Measurements from ENCODE around the gene OR14K1. TPM values are rescaled to one million over a fixed set of nuclear protein-coding genes. Genes with fewer than 3 reads are reported as not detected.
"Not testable (repeated sequence)": the region's sequence is repeated elsewhere in the genome, so short reads cannot be mapped to it uniquely, and the experiment has no call there.

Gene OR14K1, protein sequence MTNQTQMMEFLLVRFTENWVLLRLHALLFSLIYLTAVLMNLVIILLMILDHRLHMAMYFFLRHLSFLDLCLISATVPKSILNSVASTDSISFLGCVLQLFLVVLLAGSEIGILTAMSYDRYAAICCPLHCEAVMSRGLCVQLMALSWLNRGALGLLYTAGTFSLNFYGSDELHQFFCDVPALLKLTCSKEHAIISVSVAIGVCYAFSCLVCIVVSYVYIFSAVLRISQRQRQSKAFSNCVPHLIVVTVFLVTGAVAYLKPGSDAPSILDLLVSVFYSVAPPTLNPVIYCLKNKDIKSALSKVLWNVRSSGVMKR
- not detected for total RNA-seq

DNA sequence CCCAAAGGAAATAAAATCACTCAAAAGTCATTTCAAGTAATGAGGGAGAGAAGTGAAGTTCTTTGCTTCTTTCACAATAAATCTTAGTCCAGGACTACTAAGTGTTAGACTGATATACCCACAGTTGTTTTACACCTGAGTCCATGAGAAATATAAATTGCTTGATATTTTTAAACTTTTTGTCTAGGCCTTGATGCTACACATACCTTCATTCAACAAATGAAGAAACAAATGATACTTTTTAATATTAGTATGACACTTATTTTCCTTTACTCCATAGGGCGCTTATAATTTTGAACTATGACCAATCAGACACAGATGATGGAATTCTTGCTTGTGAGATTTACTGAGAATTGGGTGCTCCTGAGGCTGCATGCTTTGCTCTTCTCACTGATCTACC lies at the start of gene OR14K1:
TSS of gene OR14K1 (plus strand) at position 301 of the 400 bp plus-strand sequence. CDS start at position 301, 0 bp downstream.
- CTCF ChIA-PET: no interaction called here
- no peaks in the 10 kb centered on the region for H3K9me3 Mint-ChIP-seq (ENCODE audit: insufficient read depth)
- no peaks in the 10 kb centered on the region for H3K4me1 Mint-ChIP-seq (ENCODE audit: low read depth)

DNA sequence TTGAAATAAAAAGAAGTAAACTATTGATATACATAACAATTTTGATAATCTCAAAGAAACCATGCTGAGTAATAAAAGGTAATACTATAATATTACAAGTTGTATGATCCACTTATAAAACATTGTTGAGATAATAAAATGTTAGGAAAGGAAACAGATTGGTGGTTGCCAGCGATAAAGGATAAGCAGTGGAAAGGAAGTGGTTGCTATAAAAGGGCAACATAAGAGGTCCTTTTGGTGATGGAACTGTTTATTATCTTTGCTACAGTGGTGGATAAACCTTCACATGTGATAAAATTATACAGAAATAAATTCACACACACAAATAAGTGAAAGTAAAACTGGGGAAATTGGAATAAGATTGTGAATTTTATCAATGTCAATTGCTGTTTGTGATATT lies 37.1 kb upstream of the OR14K1 start:
- no peaks in the 10 kb centered on the region for H3K4me1 Mint-ChIP-seq (ENCODE audit: low read depth)

More for the DNA sequence above, at the start of gene OR14K1:
- H3K27ac Mint-ChIP-seq: no peak within 1 kb of the TSS
- no peaks in the 10 kb centered on the region for H3K36me3 Mint-ChIP-seq (ENCODE audit: low read depth)
- ATAC-seq (no peak), DNase-seq (no peak)
- POLR2A ChIA-PET: no interaction called here
- H3K4me3 Mint-ChIP-seq: no peak within 1 kb of the TSS
- no peaks in the 10 kb centered on the region for H3K27me3 Mint-ChIP-seq (ENCODE audit: low read depth)

DNA sequence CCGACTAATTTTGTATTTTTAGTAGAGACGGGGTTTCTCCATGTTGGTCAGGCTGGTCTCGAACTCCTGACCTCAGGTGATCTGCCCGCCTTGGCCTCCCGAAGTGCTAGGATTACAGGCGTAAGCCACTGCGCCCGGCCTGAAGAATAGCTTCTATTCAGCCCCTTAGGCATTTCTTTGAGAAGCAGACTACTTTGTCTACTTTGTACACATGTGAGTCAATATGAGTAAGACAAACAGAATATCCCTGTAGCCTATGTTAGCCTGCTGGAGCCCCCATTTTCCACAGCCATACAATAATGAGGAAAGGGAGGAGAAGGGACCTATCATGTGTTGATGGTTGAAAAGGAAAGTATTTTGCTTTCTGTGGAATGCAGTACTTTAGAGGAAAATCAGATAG lies 27.7 kb upstream of the OR14K1 start:
- H3K4me3 Mint-ChIP-seq; H3K27me3 Mint-ChIP-seq (ENCODE audit: low read depth); H3K9me3 Mint-ChIP-seq (ENCODE audit: insufficient read depth); H3K36me3 Mint-ChIP-seq (ENCODE audit: low read depth); POLR2A ChIA-PET; H3K4me1 Mint-ChIP-seq (ENCODE audit: low read depth); H3K27ac Mint-ChIP-seq; DNase-seq; CTCF ChIA-PET; ATAC-seq: not testable (repeated sequence)

More for the DNA sequence above, 37.1 kb upstream of the OR14K1 start:
- Mint-ChIP-seq H3K27ac (no peak overlapping the region), H3K27me3 (ENCODE audit: low read depth) (no peaks in the 10 kb centered on the region), H3K4me3 (no peak overlapping the region), H3K36me3 (ENCODE audit: low read depth) (no peaks in the 10 kb centered on the region), H3K9me3 (ENCODE audit: insufficient read depth) (no peaks in the 10 kb centered on the region)
- ATAC-seq (no peak), DNase-seq (no peak)
- ChIA-PET POLR2A (no interaction called here), CTCF (interaction anchor here (0.6 kb wide), 1 partner anchor 20 kb away, joined by 3 read pairs; no protein-coding TSS in a partner anchor)

DNA sequence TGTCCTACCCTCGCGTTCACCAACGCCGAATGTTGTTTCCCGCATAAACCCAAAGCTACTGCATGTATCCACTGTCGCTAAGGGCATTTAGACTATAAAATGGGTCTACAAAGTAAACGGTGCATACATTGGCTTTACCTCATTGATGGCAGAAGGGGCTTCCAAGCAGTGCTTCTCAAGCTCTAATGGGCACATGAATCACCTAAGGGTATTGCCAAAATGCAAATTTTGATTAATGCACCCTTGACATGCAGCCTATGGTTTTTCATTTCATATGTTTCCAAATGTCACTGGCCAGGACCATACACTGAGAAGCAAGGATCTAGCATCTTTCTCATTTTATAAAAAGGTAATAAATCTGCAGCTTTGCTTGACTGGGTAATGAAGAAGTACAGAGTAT lies 24.7 kb upstream of the OR14K1 start:
- no peaks in the 10 kb centered on the region for H3K27me3 Mint-ChIP-seq (ENCODE audit: low read depth)
- no peak overlapping the region for H3K4me3 Mint-ChIP-seq
- H3K4me1 Mint-ChIP-seq (ENCODE audit: low read depth): no peaks in the 10 kb centered on the region
- POLR2A ChIA-PET: no interaction called here
- CTCF ChIA-PET: no interaction called here
- no peak overlapping the region for H3K27ac Mint-ChIP-seq
- ATAC-seq (no peak), DNase-seq (no peak)
- H3K9me3 Mint-ChIP-seq (ENCODE audit: insufficient read depth): no peaks in the 10 kb centered on the region
- no peaks in the 10 kb centered on the region for H3K36me3 Mint-ChIP-seq (ENCODE audit: low read depth)

DNA sequence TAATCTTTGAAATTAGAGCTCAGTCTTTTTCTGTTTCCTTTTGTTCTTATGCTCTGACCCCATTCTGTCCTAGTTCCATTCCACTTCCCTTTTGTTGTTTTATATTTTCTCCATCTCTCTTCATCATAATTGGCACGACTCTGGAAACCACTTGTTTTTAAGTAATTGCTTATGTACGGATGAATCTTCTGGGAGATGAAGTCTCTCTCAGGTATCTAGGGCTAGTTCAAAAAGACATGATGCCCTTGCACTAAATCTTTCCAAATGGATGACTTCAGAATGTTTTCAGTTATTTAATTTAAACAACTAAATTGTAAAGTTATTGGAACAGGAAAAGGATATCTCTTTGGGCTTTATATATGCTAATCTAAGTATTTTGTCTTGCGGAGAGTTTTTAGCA lies 21.9 kb upstream of the OR14K1 start, which contains the start of gene OR6F1:
TSS of gene OR6F1 (minus strand) at position 101 of the 400 bp plus-strand sequence. CDS start 3,891 bp downstream, outside the sequence.
- no peaks in the 10 kb centered on the region for H3K36me3 Mint-ChIP-seq (ENCODE audit: low read depth)
- H3K4me3 Mint-ChIP-seq: no peak within 1 kb of the TSS
- no peaks in the 10 kb centered on the region for H3K9me3 Mint-ChIP-seq (ENCODE audit: insufficient read depth)
- POLR2A ChIA-PET: no interaction called here
- H3K4me1 Mint-ChIP-seq (ENCODE audit: low read depth): no peaks in the 10 kb centered on the region
- H3K27ac Mint-ChIP-seq: no peak within 1 kb of the TSS
- no peak for ATAC-seq
- CTCF ChIA-PET: no interaction called here
- DNase-seq: no peak
- no peaks in the 10 kb centered on the region for H3K27me3 Mint-ChIP-seq (ENCODE audit: low read depth)

DNA sequence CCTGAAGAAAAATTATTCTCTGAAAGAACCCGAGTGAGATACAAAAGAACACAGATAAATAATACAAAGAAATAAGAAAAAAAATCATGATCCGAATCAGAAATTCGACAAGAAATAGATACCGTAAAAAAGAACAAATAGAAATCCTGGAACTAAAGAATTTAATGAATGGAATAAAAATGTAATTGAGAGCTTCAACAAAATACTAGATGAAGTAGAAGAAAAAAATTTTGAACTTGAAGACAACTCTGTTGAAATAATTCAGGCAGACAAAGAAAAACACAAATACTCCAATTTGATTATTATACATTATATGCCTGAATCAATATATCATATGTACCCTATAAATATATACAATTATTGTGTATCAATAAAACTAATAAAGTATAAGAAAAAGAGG lies 17.2 kb upstream of the OR14K1 start:
- Mint-ChIP-seq H3K4me3 (no peak overlapping the region), H3K27me3 (ENCODE audit: low read depth) (no peaks in the 10 kb centered on the region), H3K27ac (no peak overlapping the region), H3K36me3 (ENCODE audit: low read depth) (no peaks in the 10 kb centered on the region), H3K4me1 (ENCODE audit: low read depth) (no peaks in the 10 kb centered on the region), H3K9me3 (ENCODE audit: insufficient read depth) (no peaks in the 10 kb centered on the region)
- ChIA-PET CTCF (no interaction called here), POLR2A (no interaction called here)
- ATAC-seq (no peak), DNase-seq (no peak)

DNA sequence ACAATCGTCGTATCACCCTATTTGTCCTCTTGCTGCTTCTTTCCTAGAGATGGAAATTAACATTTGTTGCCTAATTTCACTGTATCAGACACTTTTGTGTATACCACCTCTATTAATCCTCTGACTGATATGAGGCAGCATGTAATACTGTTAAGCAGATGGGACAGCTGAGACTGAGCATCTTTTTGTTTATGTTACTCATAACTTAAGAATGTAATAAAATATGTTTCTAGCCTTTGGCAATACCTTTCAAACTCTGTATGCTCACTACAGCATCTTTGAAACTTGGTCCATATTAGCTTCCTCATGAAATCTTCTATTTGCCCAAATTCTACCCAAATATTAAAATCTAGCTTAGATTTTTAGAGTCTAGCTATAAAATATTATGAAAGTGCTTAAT lies 2.3 kb downstream of the OR14K1 start:
- CTCF ChIA-PET: no interaction called here

DNA sequence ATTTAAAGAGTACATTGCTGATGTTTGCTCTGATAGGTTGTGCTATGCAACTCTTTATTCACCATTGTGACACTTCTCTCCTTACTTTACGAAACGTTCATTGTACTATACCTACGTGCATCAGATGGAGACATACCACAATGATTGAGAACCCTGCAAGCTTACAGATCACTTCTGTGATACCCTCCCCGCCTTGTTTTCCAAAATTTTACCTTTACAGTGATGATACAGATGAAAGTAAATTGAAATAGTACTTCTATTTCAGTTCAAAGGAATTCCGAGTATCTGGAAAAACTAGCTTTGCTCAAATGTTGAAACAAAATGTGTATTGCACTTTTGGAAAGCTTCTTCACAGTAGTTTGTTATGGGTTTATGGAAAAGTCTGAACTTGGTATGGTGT lies 3.3 kb downstream of the OR14K1 start:
- ATAC-seq (no peak), DNase-seq (no peak)
- no peaks in the 10 kb centered on the region for H3K36me3 Mint-ChIP-seq (ENCODE audit: low read depth)
- ChIA-PET CTCF (no interaction called here), POLR2A (no interaction called here)
- no peaks in the 10 kb centered on the region for H3K27me3 Mint-ChIP-seq (ENCODE audit: low read depth)
- H3K4me3 Mint-ChIP-seq: no peak overlapping the region
- H3K4me1 Mint-ChIP-seq (ENCODE audit: low read depth): no peaks in the 10 kb centered on the region
- H3K9me3 Mint-ChIP-seq (ENCODE audit: insufficient read depth): no peaks in the 10 kb centered on the region
- no peak overlapping the region for H3K27ac Mint-ChIP-seq

More for the DNA sequence above, 2.3 kb downstream of the OR14K1 start:
- DNase-seq: no peak
- no peaks in the 10 kb centered on the region for H3K36me3 Mint-ChIP-seq (ENCODE audit: low read depth)
- H3K9me3 Mint-ChIP-seq (ENCODE audit: insufficient read depth): no peaks in the 10 kb centered on the region
- ATAC-seq: no peak
- H3K4me3 Mint-ChIP-seq: no peak overlapping the region
- no peaks in the 10 kb centered on the region for H3K4me1 Mint-ChIP-seq (ENCODE audit: low read depth)
- H3K27ac Mint-ChIP-seq: no peak overlapping the region
- no peaks in the 10 kb centered on the region for H3K27me3 Mint-ChIP-seq (ENCODE audit: low read depth)
- POLR2A ChIA-PET: no interaction called here

DNA sequence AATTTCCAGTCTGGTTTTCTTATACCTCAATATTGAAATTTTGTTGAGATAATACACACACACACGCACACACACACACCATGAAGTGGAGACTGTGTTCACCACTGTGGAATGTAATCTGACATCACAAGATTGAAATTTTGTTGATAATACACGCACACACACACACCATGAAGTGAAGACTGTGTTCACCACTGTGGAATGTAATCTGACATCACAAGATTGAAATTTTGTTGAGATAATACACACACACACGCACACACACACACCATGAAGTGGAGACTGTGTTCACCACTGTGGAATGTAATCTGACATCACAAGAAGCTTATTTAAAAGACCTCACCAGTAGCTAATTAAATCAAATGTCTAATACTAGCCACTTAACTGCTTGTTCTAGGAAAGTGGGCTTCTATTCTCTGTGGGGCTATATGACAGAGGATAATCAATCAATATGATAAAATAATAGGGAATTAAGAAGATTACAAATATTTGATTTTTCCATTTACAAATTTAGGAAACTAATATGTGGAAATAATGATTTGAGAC lies 3.9 kb downstream of the OR14K1 start:
- H3K27me3 Mint-ChIP-seq (ENCODE audit: low read depth); POLR2A ChIA-PET; ATAC-seq; H3K4me3 Mint-ChIP-seq; H3K36me3 Mint-ChIP-seq (ENCODE audit: low read depth); DNase-seq; H3K4me1 Mint-ChIP-seq (ENCODE audit: low read depth); H3K9me3 Mint-ChIP-seq (ENCODE audit: insufficient read depth); H3K27ac Mint-ChIP-seq; CTCF ChIA-PET: not testable (repeated sequence)

DNA sequence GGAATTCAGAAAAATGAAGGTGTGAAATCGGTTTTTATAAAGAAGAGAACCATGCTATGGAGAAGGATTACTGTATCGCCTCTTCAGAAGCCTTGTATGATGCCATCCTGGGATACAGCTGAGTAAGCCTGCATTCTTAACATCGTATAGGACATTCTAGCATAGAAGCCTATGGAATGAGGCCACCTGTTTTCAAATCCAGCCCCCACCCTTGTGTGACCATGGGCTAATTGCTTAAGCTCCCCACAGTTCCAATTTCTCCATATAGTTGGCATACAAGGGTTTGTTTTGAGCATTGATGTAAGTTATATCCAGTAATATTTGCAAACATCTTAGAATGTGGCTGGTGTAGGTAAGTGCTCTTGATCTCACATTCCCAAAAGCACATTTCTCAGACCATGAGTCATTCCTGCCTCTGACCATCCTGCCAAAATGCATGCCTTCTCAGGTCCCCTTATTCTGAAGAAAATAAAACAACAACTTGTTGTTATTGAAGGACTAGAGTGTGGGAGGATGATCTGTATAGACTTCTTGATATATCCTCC lies 8.0 kb downstream of the OR14K1 start:
- no peaks in the 10 kb centered on the region for H3K36me3 Mint-ChIP-seq (ENCODE audit: low read depth)

DNA sequence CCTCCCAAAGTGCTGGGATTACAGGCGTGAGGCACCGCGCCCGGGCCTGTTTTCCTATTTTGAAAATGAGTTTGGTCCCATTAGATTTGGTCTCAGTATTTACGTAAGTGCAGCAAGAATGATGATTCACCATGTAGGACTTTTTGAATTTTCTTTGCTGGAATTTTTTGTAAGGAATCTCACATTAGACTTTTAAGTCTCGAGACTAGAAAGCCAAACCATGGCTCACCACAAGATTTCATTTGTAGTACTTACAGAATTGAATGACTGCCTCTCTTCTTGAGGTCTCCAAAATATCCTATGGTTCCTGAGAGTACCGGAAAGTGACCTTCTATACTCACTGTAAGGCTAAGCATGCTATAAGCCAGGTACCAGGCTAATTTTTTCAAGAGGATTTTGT lies 9.2 kb downstream of the OR14K1 start:
- Mint-ChIP-seq H3K27ac (no peak overlapping the region), H3K36me3 (ENCODE audit: low read depth) (no peaks in the 10 kb centered on the region), H3K9me3 (ENCODE audit: insufficient read depth) (peaks cover 3% of the 10 kb centered on the region), H3K4me3 (no peak overlapping the region), H3K27me3 (ENCODE audit: low read depth) (no peaks in the 10 kb centered on the region), H3K4me1 (ENCODE audit: low read depth) (no peaks in the 10 kb centered on the region)
- ChIA-PET POLR2A (no interaction called here), CTCF (no interaction called here)
- no peak for ATAC-seq
- no peak for DNase-seq

More for the DNA sequence above, 8.0 kb downstream of the OR14K1 start:
- ChIA-PET CTCF (no interaction called here), POLR2A (no interaction called here)
- ATAC-seq (no peak), DNase-seq (no peak)
- Mint-ChIP-seq H3K27ac (no peak overlapping the region), H3K9me3 (ENCODE audit: insufficient read depth) (peaks cover 3% of the 10 kb centered on the region), H3K27me3 (ENCODE audit: low read depth) (no peaks in the 10 kb centered on the region), H3K4me1 (ENCODE audit: low read depth) (no peaks in the 10 kb centered on the region), H3K4me3 (no peak overlapping the region)

DNA sequence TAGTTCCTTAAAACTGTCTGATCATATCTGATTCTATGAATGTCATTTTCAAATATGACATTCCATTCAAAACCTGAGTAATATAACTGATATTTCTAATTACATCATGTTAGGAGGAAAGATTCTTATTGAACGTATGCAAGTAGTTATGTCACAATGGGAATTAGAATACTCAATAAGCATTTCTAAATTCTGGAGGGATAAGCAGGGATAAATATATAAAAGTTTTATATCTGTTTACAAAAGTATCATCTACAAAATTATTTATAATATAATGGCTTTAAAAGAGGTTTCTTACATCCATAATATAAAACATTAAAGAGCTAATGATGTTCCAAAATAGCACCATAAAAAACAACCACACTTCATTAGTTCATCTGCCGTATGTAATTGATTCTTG lies 9.6 kb downstream of the OR14K1 start, which contains the start of gene OR14A2:
TSS of gene OR14A2 (minus strand) at position 101 of the 400 bp plus-strand sequence.
- Mint-ChIP-seq H3K27ac (no peak within 1 kb of the TSS), H3K4me1 (ENCODE audit: low read depth) (no peaks in the 10 kb centered on the region), H3K36me3 (ENCODE audit: low read depth) (no peaks in the 10 kb centered on the region), H3K9me3 (ENCODE audit: insufficient read depth) (peaks cover 3% of the 10 kb centered on the region), H3K4me3 (no peak within 1 kb of the TSS), H3K27me3 (ENCODE audit: low read depth) (no peaks in the 10 kb centered on the region)
- CTCF ChIA-PET: no interaction called here
- POLR2A ChIA-PET: no interaction called here
- DNase-seq (no peak), ATAC-seq (no peak)
